Adrenal gland (tissue), 19 donors: ENCODE data around the gene MICALL1. TPM values are rescaled to one million over a fixed set of nuclear protein-coding genes. Genes with fewer than 3 reads are reported as not detected.
A peak's percentile ranks its signal among the peaks of the same experiment; 100 is the strongest.

ENCODE experiments used
- DNase-seq, 7 donors: peaks; one replicate each; pipeline ENCODE4 v3.0.0-alpha.2; 2019 to 2020
- H3K27ac ChIP-seq, 5 donors: fragments of 200-600 bp; sonication (generic) in 4 of 5; 1 replicate in 3 of 5; 2 replicates in 2 of 5; pipeline versions ENCODE4 v1.5.1 to v1.8.0; 2016 to 2020; ENCODE audit warnings: mild to moderate bottlenecking in 1 of 5
- H3K27me3 ChIP-seq: fragments of 200-600 bp; 2 replicates; pipeline ENCODE4 v1.8.0; 2021
- H3K36me3 ChIP-seq, 2 donors: fragments of 200-600 bp; replicated peaks in 1 of 2; 1 replicate in 1 of 2; 2 replicates in 1 of 2; pipeline versions ENCODE4 v1.5.1 to v1.8.0; 2018 to 2022
- H3K4me1 ChIP-seq, 2 donors: fragments of 200-600 bp; replicated peaks in 1 of 2; 1 replicate in 1 of 2; 2 replicates in 1 of 2; pipeline versions ENCODE4 v1.5.1 to v1.8.0; 2018 to 2021
- H3K4me3 ChIP-seq, 4 donors: fragments of 200-600 bp; sonication (generic) in 3 of 4; one replicate each; pipeline ENCODE4 v1.5.1; 2016 to 2018
- H3K9me3 ChIP-seq, 3 donors: fragments of 200-600 bp; sonication (generic) in 1 of 3; replicated peaks in 1 of 3; 1 replicate in 2 of 3; 2 replicates in 1 of 3; pipeline versions ENCODE4 v1.5.1 to v1.8.0; 2016 to 2021
- POLR2A ChIP-seq, 2 donors: fragments of 450-650 bp; IDR thresholded peaks; one replicate each; pipeline ENCODE4 v1.6.1; 2017; ENCODE audit warnings: antibody characterized with exemption in 2 of 2, mild to moderate bottlenecking in 2 of 2, moderate library complexity in 1 of 2
- WGBS, 4 donors: extraction: QIAGEN DNeasy Blood & Tissue Kit in 2 of 4; methylation state at CpG; one replicate each; pipeline versions ENCODE4 v1.1.5 to v1.1.7; 2013 to 2017; 5-methylcytosine and 5-hydroxymethylcytosine counted together
- intact Hi-C, 2 donors: fragments of 100-400 bp; cut with DNase I; formaldehyde crosslinking; loops; one replicate each; pipeline versions ENCODE4 v1.14.1 to v1.15.0; 2022 to 2023
- long read RNA-seq, 10 donors: library from polyadenylated mRNA in 3 of 10; unstranded in 2 of 10; stranded (forward) in 1 of 10; transcript quantifications; one replicate each; pipeline ENCODE4 v2.0.0 and lab custom pipeline, GENCODE V29; 2021 to 2026
- polyA plus RNA-seq, 3 donors: library from polyadenylated mRNA; stranded (reverse); fragments of 200-250 nt in 2 of 3; fragments of 350-450 nt in 1 of 3; fragmentation: Illumina TruSeq in 1 of 3; extraction: RNeasy Lipid Tissue Mini Kit (QIAGEN cat#74804) in 1 of 3; gene quantifications; one replicate each; pipeline ENCODE4 v1.2.3, GENCODE V29; 2013 to 2014
- total RNA-seq, 9 donors: library from RNA; depleted of rRNA in 4 of 9; stranded (reverse); fragments of >200 nt in 4 of 9; fragments of 120-200 nt in 1 of 9; fragmentation: NEBNext Ultra II Directional in 1 of 9; extraction: Animal tissue kit (Norgen Biotek cat#: 25700) in 1 of 9; gene quantifications; one replicate each; pipeline versions ENCODE4 v1.1.0 to v1.2.4, GENCODE V29; 2013 to 2023
- TF ChIP-seq, protein P1 (sequence below), 6 experiments: fragments of 450-650 bp in 4 of 6; fragments of 200-600 bp in 2 of 6; sonication (generic) in 1 of 6; IDR thresholded peaks; 1 replicate in 5 of 6; 2 replicates in 1 of 6; pipeline versions ENCODE4 v1.5.1 to v1.8.0; 2016 to 2021; ENCODE audit warnings: antibody characterized with exemption in 6 of 6, mild to moderate bottlenecking in 2 of 6, moderate library complexity in 1 of 6
- donor health status: healthy with polysubstance abuse.
- donor health status: Bipolar disorder and iron deficiency.
- donor health status: DM: yes; HTN: yes; CAD: no.
- donor health status: DM: no; HTN: no; CAD: no.
- donor health status: DM: no; HTN: no; CAD: no.
- donor health status: DM: yes; HTN: yes; CAD: no.

The MICALL1 gene, protein sequence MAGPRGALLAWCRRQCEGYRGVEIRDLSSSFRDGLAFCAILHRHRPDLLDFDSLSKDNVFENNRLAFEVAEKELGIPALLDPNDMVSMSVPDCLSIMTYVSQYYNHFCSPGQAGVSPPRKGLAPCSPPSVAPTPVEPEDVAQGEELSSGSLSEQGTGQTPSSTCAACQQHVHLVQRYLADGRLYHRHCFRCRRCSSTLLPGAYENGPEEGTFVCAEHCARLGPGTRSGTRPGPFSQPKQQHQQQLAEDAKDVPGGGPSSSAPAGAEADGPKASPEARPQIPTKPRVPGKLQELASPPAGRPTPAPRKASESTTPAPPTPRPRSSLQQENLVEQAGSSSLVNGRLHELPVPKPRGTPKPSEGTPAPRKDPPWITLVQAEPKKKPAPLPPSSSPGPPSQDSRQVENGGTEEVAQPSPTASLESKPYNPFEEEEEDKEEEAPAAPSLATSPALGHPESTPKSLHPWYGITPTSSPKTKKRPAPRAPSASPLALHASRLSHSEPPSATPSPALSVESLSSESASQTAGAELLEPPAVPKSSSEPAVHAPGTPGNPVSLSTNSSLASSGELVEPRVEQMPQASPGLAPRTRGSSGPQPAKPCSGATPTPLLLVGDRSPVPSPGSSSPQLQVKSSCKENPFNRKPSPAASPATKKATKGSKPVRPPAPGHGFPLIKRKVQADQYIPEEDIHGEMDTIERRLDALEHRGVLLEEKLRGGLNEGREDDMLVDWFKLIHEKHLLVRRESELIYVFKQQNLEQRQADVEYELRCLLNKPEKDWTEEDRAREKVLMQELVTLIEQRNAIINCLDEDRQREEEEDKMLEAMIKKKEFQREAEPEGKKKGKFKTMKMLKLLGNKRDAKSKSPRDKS
- 10 to 100 TPM in 8 of 9 donors, 1 to 10 TPM in 1; 6.3 to 25.2 (median 17.3) TPM for total RNA-seq
- 10 to 100 TPM in 1 of 3 donors, 1 to 10 TPM in 2; 5.7 to 14.0 (median 6.6) TPM for polyA plus RNA-seq
- long read RNA-seq, donor 1: 0 reads
- long read RNA-seq, donor 2, full-length matches to known transcripts: 1 of 1 reads
- long read RNA-seq, donor 2, partial matches to known transcripts: 0 of 1 reads
- long read RNA-seq, donor 2, other reads (novel, unspliced or antisense): 0 of 1 reads
- long read RNA-seq, donor 3: 0 reads
- long read RNA-seq, donor 4: 0 reads
- long read RNA-seq, donor 5, full-length matches to known transcripts: 11 of 24 reads
- long read RNA-seq, donor 5, partial matches to known transcripts: 4 of 24 reads
- long read RNA-seq, donor 5, other reads (novel, unspliced or antisense): 9 of 24 reads
- long read RNA-seq, donor 6, partial matches to known transcripts: 1 of 2 reads
- long read RNA-seq, donor 6, other reads (novel, unspliced or antisense): 1 of 2 reads
- long read RNA-seq, donor 7: 0 reads
- long read RNA-seq, donor 8, full-length matches to known transcripts: 1 of 1 reads
- long read RNA-seq, donor 8, partial matches to known transcripts: 0 of 1 reads
- long read RNA-seq, donor 8, other reads (novel, unspliced or antisense): 0 of 1 reads
- long read RNA-seq, donor 9: 0 reads
- long read RNA-seq, donor 10, full-length matches to known transcripts: 1 of 1 reads
- long read RNA-seq, donor 10, partial matches to known transcripts: 0 of 1 reads
- long read RNA-seq, donor 10, other reads (novel, unspliced or antisense): 0 of 1 reads

DNA sequence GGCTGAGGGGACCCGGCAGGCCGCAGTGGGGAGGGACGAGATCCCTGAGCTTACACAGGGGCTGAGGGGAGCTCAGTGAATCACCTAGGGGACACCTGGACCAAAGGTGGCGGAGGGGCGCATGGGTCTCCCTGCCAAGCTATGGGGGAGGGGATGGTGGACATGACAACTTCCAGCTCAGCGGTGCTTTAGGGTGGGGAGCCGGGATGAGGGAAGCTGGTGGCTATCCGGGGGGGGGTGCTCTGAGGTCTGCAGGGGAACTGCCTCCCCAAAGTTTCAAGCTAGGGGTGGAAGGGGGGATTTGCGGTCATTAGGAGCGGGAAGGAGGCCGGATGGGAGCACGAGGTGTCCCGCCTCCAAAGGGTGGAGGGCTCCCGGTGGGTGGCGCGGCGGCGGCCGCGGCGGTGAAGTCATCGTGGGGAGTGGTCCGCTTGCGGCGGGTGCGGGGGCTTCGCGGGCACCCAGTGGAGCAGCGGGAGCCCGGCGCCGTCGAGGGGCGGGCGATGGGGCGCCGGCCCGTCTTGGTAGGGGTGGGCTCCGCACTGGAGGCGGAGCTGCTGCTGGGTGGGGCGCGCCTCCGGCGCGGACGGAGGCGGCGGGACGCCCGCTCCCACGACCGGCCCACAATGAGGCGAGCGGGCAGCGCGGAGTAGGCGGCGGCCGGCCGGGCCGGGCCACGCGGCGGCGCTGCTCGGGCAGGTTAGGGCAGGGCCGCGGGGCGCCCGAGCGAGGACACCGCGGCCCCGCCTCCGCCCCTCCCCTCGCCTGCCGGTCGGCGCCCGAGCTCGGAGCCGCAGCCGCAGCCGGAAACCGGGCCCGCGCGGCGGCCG is at the start of gene MICALL1:
Gene MICALL1 (plus strand): TSS at position 764 of the 830 bp plus-strand sequence. CDS start 126 bp downstream, outside the sequence.
- DNase-seq: peak; percentile 48 to 78 (median 68)

DNA sequence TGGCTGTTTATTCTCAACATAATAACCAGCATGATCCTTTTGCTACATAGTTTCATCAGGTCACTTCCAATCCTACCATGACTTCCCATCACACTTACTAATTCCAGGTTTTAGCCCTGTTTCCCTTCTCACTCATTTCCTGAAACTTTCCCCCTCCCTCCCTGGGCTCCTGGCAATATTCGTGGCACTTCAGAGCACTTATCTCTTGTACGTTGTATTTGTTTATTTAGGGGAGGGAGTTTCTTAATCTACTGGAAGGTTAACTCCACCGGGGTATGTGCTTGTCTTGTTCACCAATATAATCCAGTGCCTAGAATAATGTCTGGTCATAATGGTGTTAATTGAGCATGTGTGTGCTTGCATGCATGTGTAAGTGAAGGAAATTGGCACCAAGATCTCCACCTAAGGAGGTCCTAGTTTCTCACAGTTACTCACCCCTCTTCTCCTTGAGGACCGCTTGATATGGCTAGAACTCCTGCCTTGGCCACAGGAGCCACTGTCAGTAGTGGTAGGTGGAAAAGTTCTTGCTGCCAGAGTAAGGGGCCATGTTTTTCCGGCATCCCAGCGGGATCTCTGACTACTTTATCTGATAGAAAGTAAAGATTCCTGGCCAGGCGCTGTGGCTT is 45.2 kb upstream of the MICALL1 start:
- Histone ChIP-seq H3K36me3 (peaks cover 0 to 90% of the 10 kb centered on the region in 2 donors), H3K4me1 (peaks cover 4 to 14% of the 10 kb centered on the region in 2 donors), H3K27me3 (no peaks in the 10 kb centered on the region), H3K9me3 (no peaks in the 10 kb centered on the region), H3K4me3 (no peak overlapping the region), H3K27ac (no peak overlapping the region)
- no peak for DNase-seq
- 49 to 75% (median 68%) methylated on average over 5 to 7 of the region's 7 CpGs for WGBS, 4 donors
- TF ChIP-seq POLR2A (IDR thresholded peaks at IDR 0.05): no peak
- TF ChIP-seq, protein P1, sequence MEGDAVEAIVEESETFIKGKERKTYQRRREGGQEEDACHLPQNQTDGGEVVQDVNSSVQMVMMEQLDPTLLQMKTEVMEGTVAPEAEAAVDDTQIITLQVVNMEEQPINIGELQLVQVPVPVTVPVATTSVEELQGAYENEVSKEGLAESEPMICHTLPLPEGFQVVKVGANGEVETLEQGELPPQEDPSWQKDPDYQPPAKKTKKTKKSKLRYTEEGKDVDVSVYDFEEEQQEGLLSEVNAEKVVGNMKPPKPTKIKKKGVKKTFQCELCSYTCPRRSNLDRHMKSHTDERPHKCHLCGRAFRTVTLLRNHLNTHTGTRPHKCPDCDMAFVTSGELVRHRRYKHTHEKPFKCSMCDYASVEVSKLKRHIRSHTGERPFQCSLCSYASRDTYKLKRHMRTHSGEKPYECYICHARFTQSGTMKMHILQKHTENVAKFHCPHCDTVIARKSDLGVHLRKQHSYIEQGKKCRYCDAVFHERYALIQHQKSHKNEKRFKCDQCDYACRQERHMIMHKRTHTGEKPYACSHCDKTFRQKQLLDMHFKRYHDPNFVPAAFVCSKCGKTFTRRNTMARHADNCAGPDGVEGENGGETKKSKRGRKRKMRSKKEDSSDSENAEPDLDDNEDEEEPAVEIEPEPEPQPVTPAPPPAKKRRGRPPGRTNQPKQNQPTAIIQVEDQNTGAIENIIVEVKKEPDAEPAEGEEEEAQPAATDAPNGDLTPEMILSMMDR (IDR thresholded peaks at IDR 0.05): no peak
- intact Hi-C loops: loop anchor here (5.0 kb wide), 1 partner anchor 44 kb away; no protein-coding TSS in a partner anchor

More for the DNA sequence above, at the start of gene MICALL1:
- Histone ChIP-seq H3K4me1 (peaks cover 6 to 20% of the 10 kb centered on the region in 2 donors), H3K27ac (peak within 1 kb of the TSS in 4 of 5 donors; percentile 19 to 90 (median 64)), H3K9me3 (no peaks in the 10 kb centered on the region), H3K27me3 (no peaks in the 10 kb centered on the region), H3K4me3 (peak within 1 kb of the TSS in 3 of 4 donors; percentile 4 to 97 (median 31)), H3K36me3 (no peaks in the 10 kb centered on the region)
- WGBS, 4 donors: 4 to 16% (median 6%) methylated on average over 26 to 90 of the region's 90 CpGs; no CpG with 5 or more reads in 1 of the 4 donors
- TF ChIP-seq, protein P1 (IDR thresholded peaks at IDR 0.05): peak in 3 of 6 experiments; percentile 22 to 45 (median 29)
- peak in 1 of 2 donors; percentile 35 for TF ChIP-seq POLR2A (IDR thresholded peaks at IDR 0.05)
- intact Hi-C loops: loop anchor here in 1 of 2 donors (10.0 kb wide), 1 partner anchor 59 kb away; no protein-coding TSS in a partner anchor
